Mucosa of descending colon (tissue), 3 donors: Measurements from ENCODE around the gene OR5AC2. TPM values are rescaled to one million over a fixed set of nuclear protein-coding genes. Genes with fewer than 3 reads are reported as not detected.

ENCODE experiments used
- ATAC-seq: fragments of 200-7000 bp; cut with Tn5 transposase; one replicate; pipeline ENCODE4 v1.9.1; 2020; ENCODE audit warnings: mild to moderate bottlenecking, moderate library complexity
- DNase-seq, 3 donors: peaks; one replicate each; pipeline ENCODE4 v3.0.0-alpha.2; 2020
- H3K36me3 ChIP-seq: fragments of 200-600 bp; one replicate; pipeline ENCODE4 v1.8.0; 2021; ENCODE audit warnings: low read depth, mild to moderate bottlenecking
- H3K4me1 ChIP-seq: fragments of 200-600 bp; one replicate; pipeline ENCODE4 v1.8.0; 2021; ENCODE audit warnings: low read depth, mild to moderate bottlenecking
- H3K4me3 ChIP-seq: fragments of 200-600 bp; one replicate; pipeline ENCODE4 v1.8.0; 2021; ENCODE audit warnings: mild to moderate bottlenecking
- H3K9me3 ChIP-seq: fragments of 200-600 bp; one replicate; pipeline ENCODE4 v1.8.0; 2021; ENCODE audit warnings: mild to moderate bottlenecking
- intact Hi-C, 2 donors: fragments of 100-400 bp; cut with DNase I in 1 of 2; cut with micrococcal nuclease in 1 of 2; formaldehyde crosslinking; loops; one replicate each; pipeline versions ENCODE4 v1.11.0 to v1.11.1; 2022; cut with DNase I, micrococcal nuclease
- total RNA-seq, 3 donors: library from RNA; stranded (reverse); fragmentation: NEBNext Ultra II Directional in 2 of 3; extraction: Animal tissue kit (Norgen Biotek cat#: 25700) in 2 of 3; gene quantifications; one replicate each; pipeline versions ENCODE4 v1.2.1 to v1.2.4, GENCODE V29; 2021 to 2023
- TF ChIP-seq, protein P1 (sequence below): fragments of 200-600 bp; IDR thresholded peaks from one replicate; pipeline ENCODE4 v1.8.0; 2022; ENCODE audit warnings: antibody characterized with exemption, mild to moderate bottlenecking
- donor health status: DM: no; HTN: no; CAD: no; lungs with moderate emphysema.
- donor health status: DM: no; HTN: no; CAD: no.
- donor health status: DM: no; HTN: yes; CAD: no.

Gene OR5AC2
- total RNA-seq, 3 donors from 2014 or later, result not detected

- intact Hi-C loops, result no loop called here
- H3K9me3 ChIP-seq, result peaks cover 28% of the 10 kb centered on the region
- H3K4me1 ChIP-seq, result no peaks in the 10 kb centered on the region
These were observed 23.0 kb downstream of the OR5AC2 start for GRCh38 chr3:98109807-98110549.

DNA sequence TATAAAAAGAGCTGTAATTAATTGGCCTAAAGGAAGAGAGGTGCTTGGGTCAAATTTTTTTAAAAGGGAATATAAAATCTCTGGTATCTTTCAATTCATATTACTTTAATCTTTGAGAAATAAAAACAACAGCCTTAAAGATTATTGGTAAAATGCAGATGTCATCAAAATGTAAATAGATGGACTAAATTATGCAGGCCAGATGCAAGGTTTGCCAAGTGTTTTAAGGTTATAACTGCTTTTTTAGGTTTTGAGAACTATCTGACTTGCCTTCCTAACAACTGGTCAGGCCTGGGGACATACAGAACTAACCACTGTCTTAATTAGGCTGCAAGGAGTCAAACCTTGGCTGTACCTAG is 23.6 kb downstream of the OR5AC2 start:
- intact Hi-C loops, result no loop called here
- Histone ChIP-seq H3K4me3 (no peak overlapping the region), H3K4me1 (no peaks in the 10 kb centered on the region), H3K36me3 (no peaks in the 10 kb centered on the region), H3K9me3 (peaks cover 28% of the 10 kb centered on the region)
- TF ChIP-seq, protein P1, sequence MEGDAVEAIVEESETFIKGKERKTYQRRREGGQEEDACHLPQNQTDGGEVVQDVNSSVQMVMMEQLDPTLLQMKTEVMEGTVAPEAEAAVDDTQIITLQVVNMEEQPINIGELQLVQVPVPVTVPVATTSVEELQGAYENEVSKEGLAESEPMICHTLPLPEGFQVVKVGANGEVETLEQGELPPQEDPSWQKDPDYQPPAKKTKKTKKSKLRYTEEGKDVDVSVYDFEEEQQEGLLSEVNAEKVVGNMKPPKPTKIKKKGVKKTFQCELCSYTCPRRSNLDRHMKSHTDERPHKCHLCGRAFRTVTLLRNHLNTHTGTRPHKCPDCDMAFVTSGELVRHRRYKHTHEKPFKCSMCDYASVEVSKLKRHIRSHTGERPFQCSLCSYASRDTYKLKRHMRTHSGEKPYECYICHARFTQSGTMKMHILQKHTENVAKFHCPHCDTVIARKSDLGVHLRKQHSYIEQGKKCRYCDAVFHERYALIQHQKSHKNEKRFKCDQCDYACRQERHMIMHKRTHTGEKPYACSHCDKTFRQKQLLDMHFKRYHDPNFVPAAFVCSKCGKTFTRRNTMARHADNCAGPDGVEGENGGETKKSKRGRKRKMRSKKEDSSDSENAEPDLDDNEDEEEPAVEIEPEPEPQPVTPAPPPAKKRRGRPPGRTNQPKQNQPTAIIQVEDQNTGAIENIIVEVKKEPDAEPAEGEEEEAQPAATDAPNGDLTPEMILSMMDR, result no peak
- no peak for DNase-seq
- ATAC-seq, result no peak

More at GRCh38 chr3:98109807-98110549, 23.0 kb downstream of the OR5AC2 start:
- Histone ChIP-seq H3K4me3 (no peak overlapping the region), H3K36me3 (no peaks in the 10 kb centered on the region)
- no peak for DNase-seq
- no peak for ATAC-seq
- TF ChIP-seq, protein P1, result no peak

- DNase-seq (no peak), ATAC-seq (no peak)
- Histone ChIP-seq H3K4me1 (no peaks in the 10 kb centered on the region), H3K9me3 (peaks cover 28% of the 10 kb centered on the region), H3K36me3 (no peaks in the 10 kb centered on the region), H3K4me3 (no peak overlapping the region)
- TF ChIP-seq, protein P1, result no peak
- intact Hi-C loops, result no loop called here
These were observed 27.3 kb downstream of the OR5AC2 start for GRCh38 chr3:98114264-98114663.

GRCh38 chr3:98115717-98116116 is 28.7 kb downstream of the OR5AC2 start:
- no peak for ATAC-seq
- Histone ChIP-seq H3K9me3 (peaks cover 20% of the 10 kb centered on the region), H3K4me3 (no peak overlapping the region), H3K4me1 (no peaks in the 10 kb centered on the region), H3K36me3 (no peaks in the 10 kb centered on the region)
- intact Hi-C loops, result no loop called here
- TF ChIP-seq, protein P1, result no peak
- DNase-seq, result no peak

GRCh38 chr3:98130421-98130820 is 43.4 kb downstream of the OR5AC2 start, which contains the start of gene OR5H1:
Gene OR5H1, plus strand, starts transcription at chr3:98130721. Its CDS starts 1,977 bp downstream, at chr3:98132698.
- no peaks in the 10 kb centered on the region for H3K4me1 ChIP-seq
- no peak for ATAC-seq
- intact Hi-C loops, result no loop called here
- no peak within 1 kb of the TSS for H3K4me3 ChIP-seq
- H3K36me3 ChIP-seq, result no peaks in the 10 kb centered on the region
- no peaks in the 10 kb centered on the region for H3K9me3 ChIP-seq
- TF ChIP-seq, protein P1, result no peak
- no peak for DNase-seq
